Cardiac muscle cell (in vitro differentiated cells and primary cell): ENCODE results near the gene KRT24. TPM values are rescaled to one million over a fixed set of nuclear protein-coding genes. Genes with fewer than 3 reads are reported as not detected.

Source experiments
- DNase-seq, 2 donors: peaks; one replicate each; pipeline versions ENCODE4 v3.0.0 to v3.0.0-alpha.2; 2010 to 2017; ENCODE audit warnings: low read depth in 1 of 2, low spot score in 1 of 2
- H3K27ac ChIP-seq: fragments of 200-600 bp; sonication (generic); 2 replicates; pipeline ENCODE4 v1.5.1; 2016
- H3K27me3 ChIP-seq: fragments of 200-600 bp; sonication (generic); 2 replicates; pipeline ENCODE4 v1.6.0; 2016; ENCODE audit warnings: control low read depth
- H3K36me3 ChIP-seq: fragments of 200-600 bp; sonication (generic); 2 replicates; pipeline ENCODE4 v1.5.1; 2016; ENCODE audit warnings: control low read depth
- H3K4me1 ChIP-seq: fragments of 200-600 bp; sonication (generic); 2 replicates; pipeline ENCODE4 v1.8.1; 2017; ENCODE audit warnings: low read depth, mild to moderate bottlenecking, mixed run types
- H3K4me3 ChIP-seq: fragments of 200-600 bp; sonication (generic); 2 replicates; pipeline ENCODE4 v1.5.1; 2016; ENCODE audit warnings: mild to moderate bottlenecking
- H3K9me3 ChIP-seq: fragments of 200-600 bp; sonication (generic); 2 replicates; pipeline ENCODE4 v1.5.1; 2017; ENCODE audit warnings: low read depth, mild to moderate bottlenecking, control low read depth
- CTCF ChIP-seq: IDR thresholded peaks from 2 replicates; pipeline ENCODE4 v1.5.1; 2012; ENCODE audit warnings: low read depth, mild to moderate bottlenecking, low read length
- polyA plus RNA-seq: library from polyadenylated mRNA; unstranded; fragments of >200 nt; fragmentation: Nextera tagmentation; extraction: Ambion mirVana; gene quantifications from 2 replicates; pipeline ENCODE4 v1.2.1, GENCODE V29; 2016
- total RNA-seq: library from RNA; depleted of rRNA; stranded (reverse); fragments of >200 nt; gene quantifications from 2 replicates; pipeline ENCODE4 v1.2.3, GENCODE V29; 2016

KRT24 gene
- total and polyA plus RNA-seq, 2 experiments from 2014 or later, result not detected

- no peak for DNase-seq
- H3K9me3 ChIP-seq, result no peaks in the 10 kb centered on the region
- H3K4me3 ChIP-seq, result no peak overlapping the region
- no peak overlapping the region for H3K27ac ChIP-seq
- H3K27me3 ChIP-seq, result no peaks in the 10 kb centered on the region
- no peak for TF ChIP-seq CTCF
- H3K36me3 ChIP-seq, result no peaks in the 10 kb centered on the region
- H3K4me1 ChIP-seq, result no peaks in the 10 kb centered on the region
These were observed 18.7 kb upstream of the KRT24 start for GRCh38 chr17:40722241-40722640.

GRCh38 chr17:40720899-40721298 lies 17.3 kb upstream of the KRT24 start:
- Histone ChIP-seq H3K9me3 (no peaks in the 10 kb centered on the region), H3K4me3 (no peak overlapping the region), H3K4me1 (no peaks in the 10 kb centered on the region), H3K36me3 (no peaks in the 10 kb centered on the region), H3K27me3 (no peaks in the 10 kb centered on the region), H3K27ac (no peak overlapping the region)
- DNase-seq, result no peak
- no peak for TF ChIP-seq CTCF

- Histone ChIP-seq H3K27ac (no peak overlapping the region), H3K4me1 (no peaks in the 10 kb centered on the region), H3K9me3 (no peaks in the 10 kb centered on the region), H3K36me3 (no peaks in the 10 kb centered on the region), H3K4me3 (no peak overlapping the region), H3K27me3 (no peaks in the 10 kb centered on the region)
- DNase-seq, result no peak
- no peak for TF ChIP-seq CTCF
These were observed 15.4 kb upstream of the KRT24 start for GRCh38 chr17:40718930-40719329.

- no peak for TF ChIP-seq CTCF
- Histone ChIP-seq H3K27me3 (no peaks in the 10 kb centered on the region), H3K36me3 (no peaks in the 10 kb centered on the region), H3K4me3 (no peak overlapping the region), H3K9me3 (no peaks in the 10 kb centered on the region), H3K4me1 (no peaks in the 10 kb centered on the region), H3K27ac (no peak overlapping the region)
- DNase-seq, result no peak
These were observed 14.2 kb upstream of the KRT24 start for GRCh38 chr17:40717776-40718175.

GRCh38 chr17:40714473-40714872 lies 10.9 kb upstream of the KRT24 start:
- H3K27ac ChIP-seq, result no peak overlapping the region

More at GRCh38 chr17:40714473-40714872, 10.9 kb upstream of the KRT24 start:
- no peak for TF ChIP-seq CTCF
- H3K36me3 ChIP-seq, result no peaks in the 10 kb centered on the region
- H3K4me3 ChIP-seq, result no peak overlapping the region
- no peak for DNase-seq
- H3K27me3 ChIP-seq, result no peaks in the 10 kb centered on the region
- no peaks in the 10 kb centered on the region for H3K9me3 ChIP-seq
- H3K4me1 ChIP-seq, result no peaks in the 10 kb centered on the region
